HK-2 (cell line): Measurements from ENCODE around the gene DGKB.

ENCODE experiments used
- DNase-seq: peaks from one replicate; pipeline ENCODE4 v3.0.0-alpha.2; 2018; ENCODE audit not compliant: unreplicated experiment

DGKB gene

DNA sequence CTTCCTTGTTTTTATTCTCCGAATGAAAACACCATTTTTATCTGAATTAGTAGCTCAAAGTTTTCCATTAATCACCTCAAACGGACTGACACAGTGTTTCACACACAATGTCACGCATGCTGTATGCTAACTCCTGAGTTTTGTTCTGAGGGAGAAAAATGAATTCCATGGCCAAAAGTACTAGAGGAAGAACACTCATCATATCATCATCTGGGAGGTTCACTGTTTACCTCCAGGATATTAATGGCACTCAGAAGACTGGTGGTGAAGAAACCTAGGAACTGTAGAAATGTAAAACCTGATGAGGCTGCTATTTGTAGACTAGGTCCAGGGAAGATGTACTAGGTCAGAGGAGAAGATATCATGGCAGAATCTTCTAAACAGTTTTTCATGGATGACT lies 517.5 kb downstream of the DGKB start:
- DNase-seq: no peak

DNA sequence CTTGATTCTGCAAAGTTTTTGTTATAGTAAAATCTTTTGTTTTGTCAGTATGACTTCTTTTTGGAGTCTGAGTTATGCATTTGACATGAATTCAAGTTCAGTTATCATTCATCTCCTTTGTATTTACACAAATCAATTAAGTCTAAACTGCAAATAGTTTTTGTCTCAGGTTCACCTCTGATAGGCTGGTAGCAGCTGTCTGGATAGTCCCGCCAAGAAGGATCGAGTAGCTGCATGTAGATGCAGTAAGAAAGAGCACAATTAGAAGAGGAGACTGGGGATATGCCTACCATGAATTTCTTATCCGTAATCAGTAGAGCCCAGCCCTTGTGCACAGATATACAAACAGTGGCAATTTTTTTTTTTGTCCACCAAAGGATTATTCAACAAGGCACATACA lies 520.6 kb downstream of the DGKB start:
- DNase-seq: no peak

- no peak for DNase-seq
These were observed 521.2 kb downstream of the DGKB start for GRCh38 chr7:14381306-14381705.

DNA sequence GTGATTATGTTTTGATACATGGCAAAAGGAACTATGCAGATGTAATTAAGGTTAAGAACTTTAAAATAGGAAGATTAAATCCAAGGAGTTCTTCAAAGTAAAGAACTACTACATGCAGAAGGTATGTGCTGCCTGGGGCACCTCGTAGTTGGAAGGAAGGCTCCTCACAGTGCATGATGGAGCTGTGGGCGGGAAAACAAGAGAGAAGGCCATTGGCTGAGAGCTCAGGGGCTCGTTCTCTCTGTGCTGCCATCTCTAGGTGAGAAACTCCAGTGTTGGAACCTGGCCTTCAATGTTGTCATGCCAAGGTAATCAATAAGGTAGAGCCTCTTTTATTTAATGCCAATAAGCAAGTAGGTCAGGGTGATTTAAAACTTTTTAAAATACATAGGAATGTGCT lies 521.7 kb downstream of the DGKB start:
- DNase-seq: no peak

GRCh38 chr7:14377646-14378266 lies 524.8 kb downstream of the DGKB start:
- DNase-seq: no peak

DNA sequence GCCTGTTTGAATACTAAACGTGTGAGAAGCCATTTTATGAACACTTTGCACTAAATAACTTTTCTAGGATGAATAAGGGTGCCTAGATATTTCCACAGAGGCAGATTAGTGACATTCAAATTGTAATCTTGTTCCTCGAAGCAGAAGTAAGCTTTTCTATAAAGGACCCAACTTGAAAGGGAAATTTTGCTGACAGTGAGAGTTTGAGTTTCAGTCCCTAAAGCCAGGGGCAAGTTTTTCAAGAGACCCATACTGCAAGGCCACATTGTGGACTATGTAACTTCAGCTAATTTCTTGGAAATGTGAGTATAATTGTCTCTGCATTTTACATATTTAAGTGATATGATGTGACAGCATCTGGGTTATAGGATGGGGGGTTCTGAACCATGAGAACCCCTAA lies 525.8 kb downstream of the DGKB start:
- DNase-seq: no peak

DNA sequence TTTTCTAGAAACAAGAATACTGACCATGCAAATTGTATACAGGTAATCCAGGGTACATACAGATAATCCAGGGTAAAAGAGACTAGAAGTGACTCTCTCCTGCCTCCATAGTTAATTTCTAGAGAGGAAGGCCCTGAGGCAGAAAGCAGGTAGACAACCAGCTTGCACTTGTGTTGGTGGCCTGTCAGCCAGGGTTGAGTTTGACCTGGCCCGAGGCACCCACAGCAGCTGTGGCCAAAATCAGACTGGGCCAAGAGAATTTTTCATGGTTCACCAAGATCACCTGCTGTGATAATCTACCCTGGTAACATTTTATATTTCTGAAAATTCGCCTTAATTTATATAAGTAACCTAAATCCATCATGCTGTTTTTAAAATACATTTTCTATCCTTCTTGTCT lies 526.6 kb downstream of the DGKB start:
- no peak for DNase-seq

DNA sequence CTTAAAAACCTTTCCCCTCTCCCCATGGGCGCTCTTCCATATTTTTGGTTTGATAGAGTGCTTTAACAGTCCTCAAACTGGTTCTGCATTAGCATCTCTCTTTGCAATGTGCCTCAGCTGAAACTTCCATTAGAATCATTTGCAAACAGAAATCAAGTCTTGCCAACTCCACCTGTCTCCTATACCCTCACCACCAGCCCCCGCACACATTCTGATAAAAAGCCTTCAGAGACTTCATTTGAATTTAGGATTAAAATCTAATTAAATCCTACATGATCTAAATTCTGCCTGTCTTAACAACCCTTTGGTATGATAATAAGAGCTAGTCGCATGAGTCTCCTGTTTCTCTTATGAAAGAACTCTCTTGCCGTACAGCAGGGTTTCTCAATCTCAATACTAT lies 528.2 kb downstream of the DGKB start:
- DNase-seq: no peak

- DNase-seq: no peak
These were observed 534.3 kb downstream of the DGKB start for GRCh38 chr7:14368285-14368684.

DNA sequence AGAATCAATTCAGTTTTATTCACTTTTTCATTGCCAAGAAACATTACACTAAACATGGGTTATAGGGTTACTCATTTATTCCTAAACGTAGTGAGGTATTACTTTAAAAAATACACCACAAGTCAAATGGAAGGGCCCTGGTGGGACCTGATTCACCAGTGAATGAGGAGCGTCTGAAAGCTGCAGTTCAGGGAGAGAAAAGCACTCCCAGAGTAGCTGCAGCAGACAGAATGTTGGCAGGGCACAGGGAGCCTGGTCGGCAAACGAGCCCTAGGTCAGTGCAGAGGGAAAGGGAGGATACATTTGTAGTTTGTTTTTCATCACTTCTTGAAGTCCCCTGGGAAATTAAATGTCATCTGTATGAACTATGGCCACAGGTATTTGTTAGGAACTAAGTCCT lies 551.4 kb downstream of the DGKB start:
- no peak for DNase-seq

GRCh38 chr7:14341200-14341775 lies 561.3 kb downstream of the DGKB start:
- no peak for DNase-seq

DNA sequence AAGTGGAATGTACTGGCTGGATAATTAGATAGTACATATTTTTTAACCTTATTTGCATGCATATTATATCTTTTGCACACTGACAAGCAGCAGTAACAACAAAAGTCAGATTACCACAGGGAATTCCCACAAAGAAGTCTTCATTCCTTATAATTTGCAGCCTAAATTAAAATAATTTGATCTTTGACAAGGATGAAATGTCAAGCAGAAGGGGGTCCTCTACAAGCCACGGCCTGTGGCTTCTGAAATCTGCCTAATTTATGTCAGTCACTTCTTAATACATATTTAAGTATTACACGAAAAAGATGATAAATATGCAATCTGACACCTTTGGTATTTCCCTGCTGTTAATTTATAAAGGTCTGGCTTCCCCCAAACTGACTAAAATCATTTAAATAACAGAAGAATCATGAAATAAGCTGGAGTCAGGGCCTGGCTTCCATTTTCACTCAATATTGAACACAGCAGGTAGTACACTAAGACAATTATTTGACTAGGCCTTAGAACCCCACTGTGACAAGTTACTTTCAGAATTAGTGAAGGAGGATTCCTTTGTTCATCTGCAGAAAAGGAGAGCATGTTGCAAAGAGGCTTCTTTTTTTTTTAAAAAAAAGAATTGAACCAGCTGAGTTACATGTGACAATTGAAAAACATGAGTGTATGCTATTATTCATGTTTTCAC lies 562.0 kb downstream of the DGKB start:
- no peak for DNase-seq

DNA sequence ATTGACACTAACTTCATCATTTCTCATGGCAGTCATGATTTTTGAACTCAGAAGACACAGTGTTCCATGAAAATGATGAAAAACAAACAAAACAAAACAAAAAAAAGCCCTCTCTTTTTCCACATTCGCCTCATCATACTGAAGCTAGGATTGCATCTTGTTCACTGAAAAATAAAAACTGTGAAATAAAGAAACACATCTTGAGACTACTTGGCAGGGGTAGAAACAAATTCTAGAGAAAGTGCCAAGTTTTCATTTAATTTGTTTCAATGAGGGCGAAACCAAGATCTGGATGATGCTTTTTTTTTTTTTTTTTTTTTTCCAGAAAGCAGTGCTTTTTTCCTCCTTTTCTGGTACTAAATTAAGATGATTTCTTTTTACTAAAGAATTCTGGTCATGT lies 562.7 kb downstream of the DGKB start:
- no peak for DNase-seq

DNA sequence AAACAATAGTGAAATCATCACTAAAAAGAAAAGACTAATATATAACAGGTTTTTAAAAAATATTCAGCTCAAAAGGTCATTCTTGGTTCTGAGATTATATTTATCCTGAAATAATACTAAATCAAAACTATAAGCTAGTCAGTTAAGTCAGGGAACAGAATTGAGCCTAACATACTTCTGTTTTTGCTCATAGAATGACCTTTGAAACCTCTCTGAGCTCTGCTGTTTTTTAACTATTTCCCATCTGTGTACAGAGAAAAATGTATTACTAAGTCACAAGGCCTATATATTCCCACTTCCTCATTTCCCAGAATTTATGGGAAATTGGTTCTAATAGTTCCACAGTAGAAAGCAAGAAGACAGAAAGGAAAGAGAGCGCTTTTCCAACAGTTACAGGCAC lies 566.3 kb downstream of the DGKB start:
- DNase-seq: no peak

DNA sequence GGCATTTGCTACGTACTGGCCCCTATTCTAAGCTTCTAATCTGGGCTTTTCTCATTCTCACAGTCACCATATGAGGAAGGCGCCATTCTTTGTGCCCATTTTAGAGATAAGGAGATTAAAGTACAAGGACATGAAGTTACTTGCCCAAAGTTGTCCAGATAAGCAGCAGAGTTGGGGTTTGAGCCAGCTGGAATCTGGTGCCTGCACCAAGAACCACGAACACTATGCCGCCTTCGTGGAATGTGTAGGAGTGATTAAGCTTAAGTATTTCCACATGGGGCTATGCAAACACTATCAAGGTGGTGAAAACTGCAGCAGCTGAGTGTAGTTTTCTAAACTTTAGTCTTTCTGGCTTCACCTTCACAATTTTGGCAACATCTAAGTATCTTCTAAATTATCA lies 570.4 kb downstream of the DGKB start:
- peak; percentile 1 for DNase-seq

DNA sequence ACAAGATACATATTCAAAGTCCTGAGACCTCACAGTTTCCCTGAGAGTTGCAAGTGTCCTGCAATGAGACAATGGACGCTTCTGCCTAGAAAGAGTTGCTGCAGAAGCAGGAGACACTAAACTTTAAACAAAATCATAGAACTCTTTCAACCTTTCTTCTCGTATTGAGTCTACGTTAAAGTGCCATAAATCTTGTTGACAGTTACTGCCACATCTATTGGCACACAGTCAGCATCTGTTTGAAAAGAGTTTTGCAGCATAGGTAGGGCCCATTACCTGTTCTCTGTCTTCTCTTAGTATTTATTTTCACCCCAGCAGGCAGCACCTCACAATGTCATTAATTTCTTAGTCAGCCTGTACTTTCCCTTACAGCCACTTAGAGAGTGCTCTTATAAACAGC lies 577.8 kb downstream of the DGKB start:
- DNase-seq: no peak

DNA sequence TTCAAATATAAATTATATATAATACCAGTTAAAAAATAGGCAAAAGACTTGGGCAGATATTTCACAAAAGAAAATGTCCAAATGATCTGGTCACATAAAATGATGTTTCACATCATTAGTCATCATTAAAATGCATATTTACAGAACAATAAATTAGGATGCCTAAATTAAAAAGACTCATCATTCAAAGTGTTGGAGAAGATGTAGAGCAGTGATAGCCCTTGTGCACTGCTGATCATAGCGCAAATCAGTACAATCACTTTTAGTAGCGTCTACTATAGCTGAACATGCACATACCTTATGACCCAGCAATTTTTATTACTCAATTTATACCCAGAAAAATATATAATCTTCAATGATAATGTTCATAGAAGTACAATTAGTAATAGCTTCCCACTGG lies 579.8 kb downstream of the DGKB start:
- DNase-seq: no peak

- DNase-seq: no peak
These were observed 580.6 kb downstream of the DGKB start for GRCh38 chr7:14321947-14322346.

- DNase-seq: no peak
These were observed 593.1 kb downstream of the DGKB start for GRCh38 chr7:14309432-14309831.

DNA sequence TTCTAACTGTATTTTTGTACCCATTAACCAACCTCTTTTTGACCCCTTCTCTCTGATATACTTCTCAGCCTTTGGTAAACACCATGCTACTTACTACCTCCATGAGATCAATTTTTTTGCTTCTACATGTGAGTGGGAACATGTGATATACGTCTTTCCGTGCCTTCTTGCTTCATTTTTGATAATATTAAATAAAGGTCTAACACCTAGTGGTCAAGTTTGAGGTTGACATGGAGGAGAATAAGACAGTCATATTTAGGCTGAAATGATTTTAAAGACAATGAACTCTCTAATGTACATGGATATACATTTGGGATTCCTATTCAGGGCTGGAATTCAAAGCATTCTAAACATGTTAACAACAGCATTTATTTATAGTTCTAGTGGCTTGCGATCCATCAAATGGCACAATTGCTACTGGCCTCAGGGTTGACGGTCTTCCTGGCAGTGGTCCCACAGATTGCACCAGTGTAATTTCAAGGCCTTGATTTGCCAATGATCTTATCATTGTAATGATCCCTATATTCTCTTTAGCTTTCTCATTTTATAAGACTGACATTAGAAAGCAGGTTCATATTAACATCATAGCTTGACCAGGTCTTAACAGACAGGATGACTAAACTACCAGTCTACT lies 597.2 kb downstream of the DGKB start:
- DNase-seq: no peak

DNA sequence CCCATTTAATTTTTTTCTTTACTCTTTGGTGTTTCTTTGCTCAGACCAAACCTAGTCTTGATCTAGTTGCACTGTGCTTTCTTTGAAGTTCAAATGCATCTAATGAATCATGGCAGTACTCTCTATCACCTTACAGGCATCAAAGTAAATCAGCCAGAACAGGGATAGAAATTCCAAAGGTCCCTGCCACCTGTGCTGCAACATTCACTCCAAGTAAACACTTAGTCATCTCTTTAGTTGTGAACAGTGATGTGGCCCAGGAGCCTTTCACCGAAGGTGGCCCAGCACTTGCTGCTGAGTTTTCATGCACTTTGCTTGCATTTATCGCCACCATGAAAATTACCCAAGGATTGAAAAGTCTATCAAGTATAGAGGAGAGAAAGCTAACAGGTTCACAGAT lies 599.0 kb downstream of the DGKB start:
- DNase-seq: no peak

DNA sequence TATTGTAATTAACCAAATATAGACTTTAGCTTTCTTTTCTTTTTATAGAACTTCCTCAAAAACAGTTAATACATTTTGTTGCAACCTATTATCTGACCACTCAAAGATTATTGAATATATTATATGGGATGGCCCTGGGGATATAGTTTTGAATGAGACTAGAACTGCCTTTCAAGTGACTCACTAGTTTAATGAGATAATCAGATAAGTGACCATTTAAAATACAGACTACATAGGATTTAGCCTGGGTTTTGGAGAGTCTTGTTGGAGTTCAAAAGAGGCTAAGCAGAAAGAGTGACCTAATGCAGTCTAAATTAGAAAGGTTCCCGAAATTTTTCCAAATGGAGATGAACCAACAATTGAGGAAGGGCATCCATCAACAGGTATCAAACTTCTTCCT lies 607.9 kb downstream of the DGKB start:
- DNase-seq: no peak

DNA sequence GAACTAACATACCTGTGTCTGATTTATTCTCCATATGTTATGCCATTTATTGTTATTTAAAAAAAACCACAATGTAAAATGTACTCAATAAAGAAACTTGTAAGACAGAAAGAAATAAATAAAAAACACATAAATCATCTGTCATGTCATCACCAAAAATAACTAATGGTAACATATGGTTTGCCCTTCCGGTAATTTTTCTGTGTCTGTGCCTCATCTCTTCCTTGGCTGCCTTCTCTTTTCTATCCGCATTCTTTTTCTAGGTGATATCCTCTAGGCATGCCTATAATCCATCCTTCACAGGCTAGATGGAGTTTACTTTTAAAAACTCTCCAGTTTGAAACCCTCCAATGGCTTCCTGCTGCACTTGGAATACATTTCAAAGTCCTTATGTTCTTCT lies 609.1 kb downstream of the DGKB start:
- DNase-seq: no peak
